Ovary (tissue), 9 donors: ENCODE results near the gene NCK2. TPM values are rescaled to one million over a fixed set of nuclear protein-coding genes. Genes with fewer than 3 reads are reported as not detected.

ENCODE experiments used
- DNase-seq, 5 donors: peaks; one replicate each; pipeline ENCODE4 v3.0.0-alpha.2; 2019 to 2020
- H3K27ac ChIP-seq, 2 donors: fragments of 200-600 bp; one replicate each; pipeline versions ENCODE4 v1.5.1 to v1.8.0; 2019 to 2022
- H3K27me3 ChIP-seq: fragments of 200-600 bp; one replicate; pipeline ENCODE4 v1.8.0; 2022
- H3K36me3 ChIP-seq: fragments of 200-600 bp; sonication (generic); one replicate; pipeline ENCODE4 v1.5.1; 2019
- H3K4me1 ChIP-seq: one replicate; pipeline ENCODE4 v1.8.1; 2013; ENCODE audit warnings: mild to moderate bottlenecking, moderate library complexity; ENCODE audit not compliant: insufficient read depth
- H3K4me3 ChIP-seq: fragments of 200-600 bp; sonication (generic); one replicate; pipeline ENCODE4 v1.5.1; 2017
- H3K9me3 ChIP-seq, 2 donors: fragments of 200-600 bp in 1 of 2; sonication (generic) in 1 of 2; one replicate each; pipeline versions ENCODE4 v1.5.1 to v1.8.1; 2013 to 2019; ENCODE audit warnings: mild to moderate bottlenecking in 1 of 2, moderate library complexity in 1 of 2
- CTCF ChIP-seq, 3 donors: fragments of 450-650 bp in 2 of 3; fragments of 200-600 bp in 1 of 3; IDR thresholded peaks; one replicate each; pipeline versions ENCODE4 v1.5.1 to v1.8.0; 2016 to 2022; ENCODE audit warnings: antibody characterized with exemption in 3 of 3, mild to moderate bottlenecking in 1 of 3
- EP300 ChIP-seq: sonication (generic); formaldehyde crosslinking; IDR thresholded peaks from one replicate; pipeline ENCODE4 v1.6.1; 2017; ENCODE audit warnings: antibody characterized with exemption
- POLR2A ChIP-seq: fragments of 450-650 bp; IDR thresholded peaks from one replicate; pipeline ENCODE4 v1.6.1; 2017; ENCODE audit warnings: antibody characterized with exemption, mild to moderate bottlenecking, moderate library complexity
- WGBS, 3 donors: extraction: QIAGEN DNeasy Blood & Tissue Kit in 1 of 3; methylation state at CpG; one replicate each; pipeline versions ENCODE4 v1.1.5 to v1.1.7; 2013 to 2017; 5-methylcytosine and 5-hydroxymethylcytosine counted together
- intact Hi-C, 4 donors: fragments of 100-400 bp; cut with DNase I; formaldehyde crosslinking; loops; one replicate each; pipeline versions ENCODE4 v1.11.0 to v1.15.1; 2022 to 2023
- polyA plus RNA-seq, 2 donors: library from polyadenylated mRNA; stranded (reverse); fragments of 200-250 nt in 1 of 2; fragments of 350-450 nt in 1 of 2; fragmentation: Illumina TruSeq in 1 of 2; extraction: RNeasy Lipid Tissue Mini Kit (QIAGEN cat#74804) in 1 of 2; gene quantifications; one replicate each; pipeline ENCODE4 v1.2.3, GENCODE V29; 2013 to 2014
- total RNA-seq, 7 donors: library from RNA; depleted of rRNA in 2 of 7; stranded (reverse); fragments of >200 nt in 2 of 7; fragmentation: NEBNext Ultra II Directional in 3 of 7; extraction: Animal tissue kit (Norgen Biotek cat#: 25700) in 3 of 7; gene quantifications; one replicate each; pipeline versions ENCODE4 v1.1.0 to v1.2.4, GENCODE V29; 2016 to 2023
- donor health status: DM: no; HTN: no; CAD: no; lungs with moderate emphysema.
- donor health status: DM: no; HTN: no; CAD: no.
- donor health status: Bipolar disorder and iron deficiency.
- donor health status: DM: yes; HTN: yes; CAD: no.
- donor health status: DM: no; HTN: no; CAD: no.
- donor health status: DM: yes; HTN: yes; CAD: no.

The NCK2 gene
- total and polyA plus RNA-seq, 9 donors, result 16.7 to 42.9 (median 31.2) TPM

GRCh38 chr2:105783151-105783738 is 38.5 kb downstream of the NCK2 start:
- 38 to 50% (median 44%) methylated on average over 18 of the region's 18 CpGs for WGBS, 3 donors
- Histone ChIP-seq H3K4me3 (no peak overlapping the region), H3K27ac (no peak overlapping the region), H3K36me3 (no peaks in the 10 kb centered on the region), H3K9me3 (no peaks in the 10 kb centered on the region), H3K27me3 (no peaks in the 10 kb centered on the region), H3K4me1 (peaks cover 11% of the 10 kb centered on the region)
- TF ChIP-seq CTCF (IDR thresholded peaks at IDR 0.05) (no peak), POLR2A (no peak), EP300 (no peak)
- intact Hi-C loops, result no loop called here
- DNase-seq, result no peak

GRCh38 chr2:105783972-105784371 is 39.3 kb downstream of the NCK2 start:
- Histone ChIP-seq H3K4me3 (no peak overlapping the region), H3K27me3 (no peaks in the 10 kb centered on the region), H3K36me3 (no peaks in the 10 kb centered on the region), H3K4me1 (peaks cover 11% of the 10 kb centered on the region), H3K9me3 (no peaks in the 10 kb centered on the region), H3K27ac (no peak overlapping the region)
- WGBS, 3 donors, result 94% methylated on average over 10 of the region's 10 CpGs
- intact Hi-C loops, result no loop called here
- TF ChIP-seq EP300, result no peak
- DNase-seq, result no peak

- H3K9me3 ChIP-seq, result no peaks in the 10 kb centered on the region
- TF ChIP-seq EP300, result no peak
- H3K36me3 ChIP-seq, result no peaks in the 10 kb centered on the region
- no peak overlapping the region for H3K27ac ChIP-seq
- intact Hi-C loops, result no loop called here
- no peak for DNase-seq
- H3K4me1 ChIP-seq, result peaks cover 11% of the 10 kb centered on the region
- H3K27me3 ChIP-seq, result no peaks in the 10 kb centered on the region
- no peak overlapping the region for H3K4me3 ChIP-seq
- WGBS, 3 donors, result 71 to 81% (median 74%) methylated on average over 5 of the region's 5 CpGs
These were observed 39.9 kb downstream of the NCK2 start for GRCh38 chr2:105784589-105784988.

GRCh38 chr2:105785095-105785847 is 40.6 kb downstream of the NCK2 start:
- TF ChIP-seq EP300 (no peak), CTCF (IDR thresholded peaks at IDR 0.05) (no peak), POLR2A (no peak)
- 90 to 99% (median 97%) methylated on average over 17 of the region's 17 CpGs for WGBS, 3 donors
- H3K27ac ChIP-seq, result no peak overlapping the region
- no peaks in the 10 kb centered on the region for H3K9me3 ChIP-seq
- intact Hi-C loops, result no loop called here
- H3K4me3 ChIP-seq, result no peak overlapping the region
- H3K36me3 ChIP-seq, result no peaks in the 10 kb centered on the region
- DNase-seq, result no peak
- peaks cover 14% of the 10 kb centered on the region for H3K4me1 ChIP-seq
- H3K27me3 ChIP-seq, result no peaks in the 10 kb centered on the region

- H3K27ac ChIP-seq, result no peak overlapping the region
- H3K27me3 ChIP-seq, result no peaks in the 10 kb centered on the region
- intact Hi-C loops, result no loop called here
- no peak overlapping the region for H3K4me3 ChIP-seq
- TF ChIP-seq POLR2A (no peak), EP300 (no peak), CTCF (IDR thresholded peaks at IDR 0.05) (no peak)
- H3K9me3 ChIP-seq, result no peaks in the 10 kb centered on the region
- WGBS, 3 donors, result 81 to 82% (median 81%) methylated on average over 23 of the region's 23 CpGs
- H3K36me3 ChIP-seq, result no peaks in the 10 kb centered on the region
- peaks cover 20% of the 10 kb centered on the region for H3K4me1 ChIP-seq
- no peak for DNase-seq
These were observed 41.8 kb downstream of the NCK2 start for GRCh38 chr2:105786231-105787230.
